HUES48 (cell line): ENCODE data around the gene FIS1.
"Not testable (repeated sequence)": the region's sequence is repeated elsewhere in the genome, so short reads cannot be mapped to it uniquely, and the experiment has no call there.

Source experiments
- H3K27ac ChIP-seq: one replicate; pipeline ENCODE4 v1.7.0; 2013; ENCODE audit warnings: low read depth, low read length, inconsistent platforms
- H3K27me3 ChIP-seq: 2 replicates; pipeline ENCODE4 v1.6.1; 2013; ENCODE audit warnings: mild to moderate bottlenecking, low read length; ENCODE audit not compliant: control insufficient read depth, insufficient read depth
- H3K36me3 ChIP-seq: 2 replicates; pipeline ENCODE4 v1.6.1; 2013; ENCODE audit warnings: low read length; ENCODE audit not compliant: control insufficient read depth, insufficient read depth
- H3K4me1 ChIP-seq: 2 replicates; pipeline ENCODE4 v1.6.1; 2013; ENCODE audit warnings: mild to moderate bottlenecking, low read length; ENCODE audit not compliant: control insufficient read depth, insufficient read depth
- H3K4me3 ChIP-seq: 2 replicates; pipeline ENCODE4 v1.5.1; 2013; ENCODE audit warnings: mild to moderate bottlenecking, low read depth, low read length
- H3K9ac ChIP-seq: 2 replicates; pipeline ENCODE4 v1.6.1; 2013; ENCODE audit warnings: mild to moderate bottlenecking, low read depth, low read length, moderate library complexity
- H3K9me3 ChIP-seq: 2 replicates; pipeline ENCODE4 v1.6.1; 2013; ENCODE audit warnings: low read length; ENCODE audit not compliant: control insufficient read depth, insufficient read depth

Gene FIS1

DNA sequence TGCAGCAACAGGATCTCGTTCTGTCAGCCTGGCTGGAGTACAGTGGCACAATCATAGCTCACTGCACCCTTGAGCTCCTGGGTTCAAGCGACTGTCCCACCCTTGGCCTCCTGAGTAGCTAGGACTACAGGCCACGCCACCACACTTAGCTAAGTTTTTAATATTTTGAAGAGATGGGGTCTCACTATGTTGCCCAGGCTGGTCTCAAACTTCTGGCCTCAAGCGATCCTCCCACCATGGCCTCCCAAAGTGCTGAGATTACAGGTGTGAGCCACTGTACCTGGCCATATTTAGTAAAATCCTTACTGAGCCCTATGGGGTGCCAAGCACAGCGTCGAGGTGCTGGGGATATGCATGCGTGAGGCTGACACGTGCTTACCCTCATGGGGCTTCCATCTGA, 36.0 kb upstream of the FIS1 start:
- H3K9ac ChIP-seq, H3K4me3 ChIP-seq, H3K36me3 ChIP-seq, H3K27ac ChIP-seq, H3K9me3 ChIP-seq, H3K27me3 ChIP-seq, H3K4me1 ChIP-seq: not testable (repeated sequence)

DNA sequence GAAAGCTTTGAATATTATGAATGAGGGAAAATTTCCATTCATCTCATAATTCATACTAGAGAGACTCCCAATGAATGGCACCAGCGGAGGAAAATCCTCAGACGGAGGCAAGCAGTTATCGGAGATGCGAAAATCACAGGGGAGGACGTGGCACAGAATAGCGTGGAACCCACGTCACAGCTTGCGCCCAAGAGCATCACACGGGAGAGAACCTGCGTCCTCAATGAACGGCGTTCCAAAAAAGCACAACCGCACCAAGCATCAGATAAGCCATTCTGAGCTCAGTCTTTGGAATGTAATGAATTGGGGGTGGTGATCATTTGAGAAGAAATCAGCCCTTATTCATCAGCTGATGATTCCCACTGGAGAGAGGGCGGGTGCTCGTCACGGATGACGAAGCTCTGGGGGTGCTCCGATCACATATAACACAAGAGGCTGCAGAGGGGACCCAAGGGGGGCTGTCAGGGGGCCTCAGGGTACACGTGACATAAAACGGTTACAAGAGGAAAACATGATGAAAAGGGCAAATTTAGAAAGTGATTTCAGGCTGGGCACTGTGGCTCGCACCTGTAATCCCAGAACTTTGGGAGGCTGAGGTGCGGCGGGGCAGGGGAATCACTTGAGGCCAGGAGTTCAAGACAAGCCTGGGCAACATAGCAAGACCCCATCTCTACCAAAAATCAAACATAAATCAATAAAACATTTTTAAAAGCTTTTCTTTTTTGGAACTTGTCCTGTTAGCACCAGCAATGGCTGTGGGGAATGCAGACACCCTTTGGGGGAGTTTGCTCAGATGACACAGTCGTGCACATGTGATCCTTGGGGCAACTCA, 33.8 kb upstream of the FIS1 start:
- Histone ChIP-seq H3K4me1 (no peaks in the 10 kb centered on the region), H3K4me3 (no peak overlapping the region), H3K36me3 (no peaks in the 10 kb centered on the region), H3K9ac (no peak overlapping the region), H3K27ac (no peak overlapping the region), H3K27me3 (no peaks in the 10 kb centered on the region), H3K9me3 (no peaks in the 10 kb centered on the region)

DNA sequence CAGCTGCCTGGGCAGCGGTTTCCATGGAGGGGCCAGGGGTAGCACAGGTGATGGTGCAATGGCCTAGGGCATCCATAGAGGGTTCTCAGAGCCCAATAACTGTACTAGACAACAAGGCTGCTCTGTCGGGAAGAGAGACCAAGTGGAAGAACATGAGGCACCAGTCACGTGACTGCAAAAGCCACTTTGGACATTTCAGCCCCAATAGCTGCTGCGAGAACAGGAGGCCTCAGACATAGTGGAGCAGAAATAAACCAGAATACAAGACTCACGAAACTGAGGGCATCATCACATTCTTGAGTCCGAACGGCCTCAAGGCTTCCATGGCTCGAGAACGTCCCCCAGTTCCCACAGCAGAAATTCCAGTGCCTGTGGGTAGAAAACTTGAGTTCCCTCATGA, 32.3 kb upstream of the FIS1 start:
- Histone ChIP-seq H3K9me3 (no peaks in the 10 kb centered on the region), H3K4me3 (no peak overlapping the region), H3K27ac (no peak overlapping the region), H3K4me1 (peaks cover 12% of the 10 kb centered on the region), H3K9ac (no peak overlapping the region), H3K36me3 (no peaks in the 10 kb centered on the region), H3K27me3 (no peaks in the 10 kb centered on the region)

DNA sequence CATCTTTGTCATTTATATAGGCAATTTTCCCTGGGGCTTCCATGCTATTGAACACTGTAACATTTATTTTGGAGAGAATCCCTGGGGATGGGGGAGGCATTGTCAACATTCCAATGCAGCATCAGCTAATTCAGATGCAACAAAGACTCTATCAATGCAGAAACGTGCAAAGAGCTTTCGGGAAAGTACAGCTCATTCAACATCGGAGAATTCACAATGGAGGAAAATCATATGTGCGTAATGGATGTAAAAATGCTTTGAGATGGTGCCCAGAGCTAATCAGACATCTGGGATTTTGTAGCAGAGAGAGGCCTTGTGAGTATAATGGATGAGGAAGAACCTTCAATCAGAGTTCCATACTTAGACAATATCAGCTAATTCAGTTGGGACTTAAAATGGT, 28.3 kb upstream of the FIS1 start:
- no peaks in the 10 kb centered on the region; the same call in 1 of the 2 replicates for H3K9me3 ChIP-seq
- H3K4me3 ChIP-seq = no peak overlapping the region
- no peak overlapping the region for H3K9ac ChIP-seq
- H3K36me3 ChIP-seq = no peaks in the 10 kb centered on the region
- no peaks in the 10 kb centered on the region for H3K27me3 ChIP-seq
- H3K4me1 ChIP-seq = peaks cover 12% of the 10 kb centered on the region
- H3K27ac ChIP-seq = peak overlapping the region; percentile 21

DNA sequence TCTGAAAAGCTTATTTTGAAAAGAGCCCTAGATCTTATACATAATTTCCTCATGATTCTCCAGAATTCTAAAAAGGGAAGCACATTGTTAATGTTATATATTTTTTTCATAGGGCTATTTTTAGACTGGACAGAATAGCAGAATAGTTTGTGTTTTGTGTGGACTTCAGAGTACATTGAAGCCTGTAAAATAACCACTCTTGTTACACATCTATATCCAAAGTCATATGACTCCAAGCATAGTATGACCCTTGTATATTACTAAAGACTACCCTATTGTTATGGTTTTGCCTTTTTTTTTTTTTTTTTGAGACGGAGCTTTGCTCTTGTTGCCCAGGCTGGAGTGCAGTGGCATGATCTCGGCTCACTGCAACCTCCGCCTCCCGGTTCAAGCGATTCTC, 26.1 kb upstream of the FIS1 start:
- Histone ChIP-seq H3K27ac (no peak overlapping the region), H3K36me3 (no peaks in the 10 kb centered on the region), H3K27me3 (no peaks in the 10 kb centered on the region), H3K4me1 (peaks cover 12% of the 10 kb centered on the region), H3K4me3 (no peak overlapping the region), H3K9me3 (no peaks in the 10 kb centered on the region; the same call in 1 of the 2 replicates), H3K9ac (no peak overlapping the region)

DNA sequence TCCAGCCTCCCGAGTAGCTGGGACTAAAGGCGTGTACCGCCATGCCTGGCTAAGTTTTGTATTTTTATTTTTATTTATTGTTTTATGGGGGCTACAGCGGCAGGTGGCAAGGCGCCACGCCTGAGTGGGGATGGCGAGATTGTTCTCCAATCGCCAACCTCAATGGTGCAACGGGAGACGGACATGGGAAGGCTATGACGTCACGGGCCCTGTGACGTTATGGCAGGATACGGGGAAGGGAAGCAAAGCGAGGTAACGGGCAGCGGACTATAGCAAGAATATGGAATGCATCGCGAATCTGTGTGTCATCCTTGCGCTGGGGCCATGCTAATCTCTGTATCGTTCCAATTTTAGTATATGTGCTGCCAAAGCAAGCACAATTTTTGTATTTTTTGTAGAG, 24.8 kb upstream of the FIS1 start:
- no peaks in the 10 kb centered on the region for H3K27me3 ChIP-seq
- peaks cover 12% of the 10 kb centered on the region for H3K4me1 ChIP-seq
- no peak overlapping the region for H3K4me3 ChIP-seq
- no peak overlapping the region for H3K27ac ChIP-seq
- no peaks in the 10 kb centered on the region for H3K36me3 ChIP-seq
- no peaks in the 10 kb centered on the region; the same call in 1 of the 2 replicates for H3K9me3 ChIP-seq
- no peak overlapping the region for H3K9ac ChIP-seq

DNA sequence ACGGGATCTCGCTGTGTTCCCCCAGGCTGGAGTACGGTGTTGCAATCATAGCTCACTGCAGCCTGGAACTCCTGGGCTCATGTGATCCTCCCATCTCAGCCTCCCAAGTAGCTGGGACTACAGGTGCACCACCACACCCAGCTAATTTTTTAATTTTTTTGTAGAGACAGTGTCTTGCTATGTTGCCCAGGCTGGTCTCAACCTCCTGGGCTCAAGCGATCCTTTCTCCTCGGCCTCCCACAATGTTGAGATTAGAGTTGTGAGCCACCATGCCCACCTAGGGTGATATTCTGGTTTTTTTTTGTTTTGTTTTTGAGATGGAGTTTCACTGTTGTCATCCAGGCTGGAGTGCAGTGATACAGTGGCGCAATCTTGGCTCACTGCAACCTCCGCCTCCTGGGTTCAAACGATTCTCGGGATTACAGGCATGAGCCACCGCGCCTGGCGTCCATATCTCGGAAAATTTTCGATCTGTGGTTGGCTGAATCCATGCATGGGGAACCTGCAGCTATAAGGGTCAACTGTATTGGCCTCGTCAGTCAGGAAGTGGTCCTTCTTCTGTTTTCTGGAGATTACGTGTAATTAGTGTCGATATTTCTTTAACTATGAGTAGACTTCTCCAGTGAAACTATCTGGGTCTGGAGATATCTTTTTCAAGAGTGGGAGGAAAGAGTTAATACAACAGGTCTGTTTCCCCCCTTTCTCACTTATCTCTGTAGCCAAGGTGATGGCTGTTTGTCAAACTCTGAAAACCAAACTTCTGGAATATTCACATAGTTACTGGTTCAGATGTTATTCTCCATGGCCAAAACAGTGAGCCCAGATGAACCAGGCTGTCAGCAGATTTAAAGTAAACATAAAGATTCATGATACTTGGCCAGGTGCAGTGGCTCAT, 21.0 kb upstream of the FIS1 start:
- Histone ChIP-seq H3K9ac (no peak overlapping the region), H3K27me3 (no peaks in the 10 kb centered on the region)

DNA sequence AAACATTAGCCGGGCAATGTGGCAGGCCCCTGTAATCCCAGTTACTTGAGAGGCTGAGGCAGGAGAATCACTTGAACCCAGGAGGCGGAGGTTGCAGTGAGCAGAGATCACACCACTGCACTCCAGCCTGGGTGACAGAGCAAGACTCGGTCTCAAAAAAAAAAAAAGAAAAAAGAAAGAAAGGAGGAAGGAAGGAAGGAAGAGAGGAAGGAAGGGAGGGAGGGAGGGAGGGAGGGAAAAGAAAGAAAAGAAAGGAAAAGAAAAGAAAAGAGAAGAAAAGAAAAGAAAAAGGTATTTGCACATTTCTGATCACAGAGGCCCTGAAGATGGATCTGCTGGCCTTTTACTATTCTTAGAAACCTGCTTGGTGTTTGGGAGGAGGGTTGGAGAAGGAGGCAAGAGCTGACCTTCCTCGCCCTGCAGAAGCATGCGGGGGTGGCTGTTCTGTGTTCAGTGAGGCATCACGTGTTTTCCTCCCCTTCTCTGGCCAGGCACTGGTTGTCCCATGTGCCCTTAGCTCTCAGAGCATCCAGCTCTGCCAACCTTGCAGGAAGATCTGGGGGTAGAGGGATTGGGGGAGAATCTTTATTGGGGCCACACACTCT, 19.3 kb upstream of the FIS1 start:
- H3K27me3 ChIP-seq, H3K4me3 ChIP-seq, H3K9ac ChIP-seq, H3K27ac ChIP-seq, H3K4me1 ChIP-seq, H3K9me3 ChIP-seq, H3K36me3 ChIP-seq: not testable (repeated sequence)

More for the DNA sequence above, 21.0 kb upstream of the FIS1 start:
- Histone ChIP-seq H3K9me3 (no peaks in the 10 kb centered on the region; the same call in 1 of the 2 replicates), H3K36me3 (no peaks in the 10 kb centered on the region), H3K27ac (no peak overlapping the region), H3K4me1 (no peaks in the 10 kb centered on the region), H3K4me3 (no peak overlapping the region)

DNA sequence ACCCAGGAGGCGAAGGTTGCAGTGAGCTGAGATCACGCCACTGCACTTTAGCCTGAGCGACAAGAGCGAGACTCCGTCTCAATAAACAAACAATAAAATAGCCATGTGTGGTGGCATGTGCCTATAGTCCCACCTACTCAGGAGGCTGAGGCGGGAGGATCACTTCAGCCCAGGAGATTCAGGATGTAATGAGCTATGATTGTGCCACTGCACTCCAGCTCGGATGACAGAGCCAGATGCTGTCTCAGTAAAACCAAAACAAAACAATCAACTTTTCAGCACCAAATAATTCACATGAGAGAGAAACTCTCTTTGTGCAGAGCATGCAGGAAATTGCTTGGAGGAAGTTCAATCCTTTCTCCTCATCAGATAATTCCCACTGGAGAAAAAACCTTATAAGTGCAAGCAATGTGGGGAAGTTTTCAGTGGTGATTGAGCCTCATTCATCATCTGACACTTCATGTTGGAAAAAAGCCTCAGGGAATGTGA, 13.4 kb upstream of the FIS1 start:
- Histone ChIP-seq H3K27me3 (no peaks in the 10 kb centered on the region), H3K36me3 (no peaks in the 10 kb centered on the region), H3K4me1 (no peaks in the 10 kb centered on the region), H3K27ac (no peak overlapping the region), H3K9me3 (no peaks in the 10 kb centered on the region), H3K4me3 (no peak overlapping the region), H3K9ac (no peak overlapping the region)

DNA sequence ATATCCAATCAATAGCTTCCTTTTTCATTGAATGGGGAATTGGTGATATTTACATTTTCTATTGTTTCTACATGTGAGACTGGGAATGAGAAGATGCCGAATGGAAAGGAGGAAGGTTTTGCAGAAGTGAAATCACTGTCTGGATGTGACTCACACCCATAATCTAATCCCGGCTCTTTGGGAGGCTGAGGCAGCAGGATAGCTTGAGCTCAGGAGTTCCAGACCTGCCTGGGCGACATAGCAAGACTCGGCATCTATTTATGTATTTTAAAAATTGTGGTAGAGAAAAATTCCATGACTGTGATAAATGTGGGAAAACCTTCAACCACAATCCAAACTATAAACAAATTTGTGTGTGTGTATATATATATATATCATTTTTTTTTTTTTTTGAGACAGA, 10.9 kb upstream of the FIS1 start:
- no peak overlapping the region for H3K9ac ChIP-seq
- no peak overlapping the region for H3K4me3 ChIP-seq
- no peaks in the 10 kb centered on the region for H3K36me3 ChIP-seq
- no peaks in the 10 kb centered on the region for H3K27me3 ChIP-seq
- no peaks in the 10 kb centered on the region for H3K4me1 ChIP-seq
- H3K9me3 ChIP-seq = no peaks in the 10 kb centered on the region
- no peak overlapping the region for H3K27ac ChIP-seq

DNA sequence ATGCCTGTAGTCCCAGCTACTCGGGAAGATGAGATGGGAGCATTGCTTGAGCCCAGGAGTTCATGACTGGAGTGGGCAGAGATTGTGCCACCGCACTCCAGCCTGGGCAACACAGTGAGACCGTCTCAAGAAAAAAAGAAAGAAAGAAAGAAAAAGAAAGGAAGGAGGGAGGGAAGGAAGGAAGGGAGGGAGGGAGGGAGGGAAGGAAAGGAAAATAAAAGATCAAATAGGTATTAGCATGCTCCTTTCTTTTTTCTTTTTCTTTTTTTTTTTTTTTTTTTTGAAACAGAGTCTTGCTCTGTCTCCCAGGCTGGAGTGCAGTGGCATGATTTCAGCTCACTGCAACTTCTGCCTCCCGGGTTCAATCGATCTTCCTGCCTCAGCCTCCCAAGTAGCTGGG, 8.3 kb upstream of the FIS1 start:
- not testable (repeated sequence) for H3K27ac ChIP-seq, H3K27me3 ChIP-seq, H3K4me1 ChIP-seq, H3K9ac ChIP-seq, H3K9me3 ChIP-seq, H3K4me3 ChIP-seq, H3K36me3 ChIP-seq
